GM12875 (cell line): ENCODE results near the gene PHLDB3.

Source experiments
- H3K4me3 ChIP-seq: one replicate; pipeline ENCODE4 v1.5.1; 2011; ENCODE audit warnings: low read depth, low read length, control low read depth
- TF ChIP-seq, protein P1 (sequence below): IDR thresholded peaks from 2 replicates; pipeline ENCODE4 v1.5.1; 2011; ENCODE audit warnings: low read depth, mild to moderate bottlenecking, control low read depth, inconsistent platforms, low read length, moderate library complexity, borderline replicate concordance; ENCODE audit not compliant: insufficient read depth

The PHLDB3 gene

DNA sequence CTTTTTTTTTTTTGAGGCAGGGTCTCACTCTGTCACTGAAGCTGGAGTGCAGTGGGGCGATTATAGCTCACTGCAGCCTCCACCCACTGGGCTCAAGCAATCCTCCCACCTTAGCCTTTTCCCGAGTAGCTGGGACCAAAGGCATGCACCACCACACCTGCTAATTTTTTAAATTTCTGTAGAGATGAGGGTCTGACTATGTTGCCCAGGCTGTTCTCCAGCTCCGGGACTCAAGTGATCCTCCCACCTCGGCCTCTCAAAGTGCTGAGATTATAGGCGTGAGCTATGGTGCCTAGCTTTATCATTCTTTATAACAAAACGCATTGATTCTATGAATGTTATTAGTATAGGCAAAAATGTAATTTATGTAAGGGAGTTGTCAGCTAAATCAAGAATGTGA is 21.3 kb downstream of the PHLDB3 start:
- TF ChIP-seq, protein P1, sequence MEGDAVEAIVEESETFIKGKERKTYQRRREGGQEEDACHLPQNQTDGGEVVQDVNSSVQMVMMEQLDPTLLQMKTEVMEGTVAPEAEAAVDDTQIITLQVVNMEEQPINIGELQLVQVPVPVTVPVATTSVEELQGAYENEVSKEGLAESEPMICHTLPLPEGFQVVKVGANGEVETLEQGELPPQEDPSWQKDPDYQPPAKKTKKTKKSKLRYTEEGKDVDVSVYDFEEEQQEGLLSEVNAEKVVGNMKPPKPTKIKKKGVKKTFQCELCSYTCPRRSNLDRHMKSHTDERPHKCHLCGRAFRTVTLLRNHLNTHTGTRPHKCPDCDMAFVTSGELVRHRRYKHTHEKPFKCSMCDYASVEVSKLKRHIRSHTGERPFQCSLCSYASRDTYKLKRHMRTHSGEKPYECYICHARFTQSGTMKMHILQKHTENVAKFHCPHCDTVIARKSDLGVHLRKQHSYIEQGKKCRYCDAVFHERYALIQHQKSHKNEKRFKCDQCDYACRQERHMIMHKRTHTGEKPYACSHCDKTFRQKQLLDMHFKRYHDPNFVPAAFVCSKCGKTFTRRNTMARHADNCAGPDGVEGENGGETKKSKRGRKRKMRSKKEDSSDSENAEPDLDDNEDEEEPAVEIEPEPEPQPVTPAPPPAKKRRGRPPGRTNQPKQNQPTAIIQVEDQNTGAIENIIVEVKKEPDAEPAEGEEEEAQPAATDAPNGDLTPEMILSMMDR, result no peak
- no peak overlapping the region for H3K4me3 ChIP-seq

DNA sequence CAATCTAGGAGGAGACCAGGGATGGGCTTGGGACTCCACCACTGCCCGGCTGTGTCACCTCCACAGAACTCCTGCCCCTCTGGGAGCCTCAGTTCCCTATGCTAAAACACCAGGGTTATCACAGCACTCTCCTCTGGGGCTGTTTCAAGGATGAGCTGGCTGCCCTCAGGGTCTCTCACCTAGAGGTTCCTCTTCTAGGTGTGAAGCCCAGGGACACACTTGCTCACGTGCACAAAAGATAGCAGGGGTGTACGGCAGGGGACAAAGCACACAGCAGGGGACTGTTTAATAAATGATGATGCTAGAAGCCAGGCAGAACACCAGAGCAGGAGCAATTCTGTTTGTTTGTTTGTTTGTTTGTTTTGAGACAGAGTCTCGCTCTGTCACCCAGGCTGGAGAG is 22.4 kb downstream of the PHLDB3 start:
- TF ChIP-seq, protein P1, result no peak
- no peak overlapping the region for H3K4me3 ChIP-seq

DNA sequence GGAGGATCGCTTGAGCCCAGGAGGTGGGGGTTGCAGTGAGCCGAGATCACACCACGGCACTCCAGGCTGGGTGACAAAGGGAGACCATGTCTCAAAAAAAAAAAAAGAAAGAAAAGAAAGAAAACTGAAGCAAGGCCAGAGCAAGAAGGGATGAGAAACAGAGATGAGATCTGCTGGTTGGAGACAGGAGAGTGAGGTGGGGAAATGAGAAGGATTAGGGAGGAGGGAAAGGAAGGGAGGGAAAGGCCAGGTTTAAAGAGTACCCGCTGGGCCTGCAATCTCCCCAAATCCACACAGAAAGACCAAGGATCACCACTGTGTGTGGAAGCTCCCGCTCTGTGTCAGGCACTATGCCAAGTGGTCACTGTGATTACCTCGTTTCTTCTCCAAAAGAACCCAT is 22.8 kb downstream of the PHLDB3 start:
- TF ChIP-seq, protein P1, result no peak
- H3K4me3 ChIP-seq, result no peak overlapping the region

DNA sequence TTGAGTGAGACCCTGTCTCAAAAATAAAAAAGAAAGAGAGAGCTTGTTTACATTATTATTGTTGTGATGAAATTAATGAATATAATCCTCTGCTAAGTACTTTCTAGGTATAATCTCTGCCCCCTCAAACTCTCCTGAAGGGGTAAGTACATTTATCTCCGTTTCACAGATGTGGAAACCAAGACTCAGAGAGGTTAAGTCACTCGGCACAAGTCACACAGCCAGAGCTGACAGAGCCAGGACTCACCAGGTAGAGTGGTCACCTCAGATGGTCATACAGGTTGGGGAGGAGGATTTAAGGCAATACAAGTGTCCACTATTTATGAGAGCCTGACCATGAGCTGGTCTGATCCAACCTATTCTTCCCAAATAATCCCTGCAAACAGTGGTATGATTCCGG is 24.0 kb downstream of the PHLDB3 start:
- H3K4me3 ChIP-seq, result no peak overlapping the region
- TF ChIP-seq, protein P1, result no peak

DNA sequence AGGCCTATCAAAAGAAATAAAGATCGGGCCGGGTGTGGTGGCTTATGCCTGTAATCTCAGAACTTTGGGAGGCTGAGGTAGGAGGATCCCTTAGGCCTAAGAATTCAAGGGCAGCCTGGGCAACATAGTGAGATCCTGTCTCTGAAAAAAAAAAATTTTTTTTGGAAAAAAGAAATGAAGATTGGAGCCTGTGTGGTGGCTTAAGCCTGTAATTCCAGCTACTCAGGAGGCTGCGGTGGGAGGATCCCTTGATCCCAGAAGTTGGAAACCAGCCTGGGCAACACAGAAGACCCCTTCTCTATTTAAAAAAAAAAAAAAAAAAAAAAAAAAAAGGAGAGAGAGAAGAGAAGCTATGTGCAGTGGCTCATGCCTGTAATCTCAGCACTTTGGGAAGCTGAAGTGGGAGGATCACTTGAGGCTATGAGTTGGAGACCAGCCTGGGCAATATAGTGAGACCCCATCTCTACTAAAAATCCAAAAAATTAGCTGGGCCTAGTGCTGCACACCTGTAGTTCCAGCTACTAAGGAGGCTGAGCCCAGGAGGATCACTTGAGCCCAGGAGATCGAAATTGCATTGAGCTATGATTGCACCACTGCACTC is 24.5 kb downstream of the PHLDB3 start:
- H3K4me3 ChIP-seq, result no peak overlapping the region
- TF ChIP-seq, protein P1, result no peak

DNA sequence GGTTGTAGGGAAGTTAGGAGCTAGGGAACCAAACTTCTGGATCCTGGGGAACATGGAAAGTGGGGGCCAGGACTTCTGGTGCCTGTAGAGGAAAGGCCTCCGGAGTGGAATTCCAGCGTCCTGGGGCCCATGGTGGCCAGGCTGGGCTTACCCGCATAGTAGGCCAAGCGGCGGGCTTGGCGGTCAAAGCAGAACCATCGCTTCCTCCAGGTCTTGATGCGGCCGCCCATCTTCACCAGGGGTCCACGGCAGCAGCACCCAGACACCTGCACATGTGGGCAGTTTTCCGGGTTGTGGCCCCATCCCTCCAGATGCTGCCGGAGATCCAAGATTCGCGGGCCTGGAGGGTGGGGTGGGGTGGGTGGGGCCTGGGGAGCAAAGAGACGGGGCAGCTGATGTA is 25.3 kb downstream of the PHLDB3 start:
- TF ChIP-seq, protein P1, result no peak
- H3K4me3 ChIP-seq, result no peak overlapping the region

DNA sequence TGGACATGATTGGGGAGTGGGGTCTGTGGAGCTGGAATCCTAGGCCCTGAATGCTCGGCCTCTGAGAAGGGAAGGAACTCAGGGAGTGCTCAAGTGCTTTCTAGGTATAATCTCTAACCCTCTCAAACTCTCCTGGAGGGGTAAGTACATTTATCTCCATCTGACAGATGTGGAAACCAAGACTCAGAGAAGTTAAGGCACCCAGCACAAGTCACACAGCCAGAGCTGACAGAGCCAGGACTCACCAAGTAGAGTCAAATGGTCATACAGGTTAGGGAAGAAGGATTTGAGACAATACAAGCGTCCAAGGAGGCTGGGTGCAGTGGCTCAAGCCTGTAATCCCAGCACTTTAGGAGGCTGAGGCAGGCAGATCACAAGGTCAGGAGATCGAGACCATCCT is 26.2 kb downstream of the PHLDB3 start:
- no peak overlapping the region for H3K4me3 ChIP-seq
- TF ChIP-seq, protein P1, result no peak
